Memory B cell (primary cell): Measurements from ENCODE around the gene TACSTD2.
"Not testable (repeated sequence)": the region's sequence is repeated elsewhere in the genome, so short reads cannot be mapped to it uniquely, and the experiment has no call there.

Experiments
- ATAC-seq: fragments of 150-1000 bp; cut with Tn5 transposase; 2 replicates; pipeline ENCODE4 v1.10.0; 2021; ENCODE audit warnings: low read depth, mild to moderate bottlenecking, moderate library complexity
- DNase-seq, 2 donors: peaks; one replicate each; pipeline ENCODE4 v3.0.0; 2022; ENCODE audit warnings: low spot score in 2 of 2
- H3K27ac Mint-ChIP-seq: one replicate; pipeline ENCODE4 v1.8.0; 2022; ENCODE audit warnings: mild to moderate bottlenecking, moderate library complexity, mixed read lengths
- H3K27me3 Mint-ChIP-seq: one replicate; pipeline ENCODE4 v1.8.0; 2022; ENCODE audit warnings: mixed read lengths
- H3K36me3 Mint-ChIP-seq: one replicate; pipeline ENCODE4 v1.8.0; 2022; ENCODE audit warnings: mild to moderate bottlenecking, mixed read lengths
- H3K4me1 Mint-ChIP-seq: one replicate; pipeline ENCODE4 v1.8.0; 2022; ENCODE audit warnings: mixed read lengths
- H3K4me3 Mint-ChIP-seq: one replicate; pipeline ENCODE4 v1.8.0; 2022; ENCODE audit warnings: mild to moderate bottlenecking, moderate library complexity, mixed read lengths
- H3K9me3 Mint-ChIP-seq: one replicate; pipeline ENCODE4 v1.8.0; 2022; ENCODE audit warnings: mixed read lengths

Gene TACSTD2

DNA sequence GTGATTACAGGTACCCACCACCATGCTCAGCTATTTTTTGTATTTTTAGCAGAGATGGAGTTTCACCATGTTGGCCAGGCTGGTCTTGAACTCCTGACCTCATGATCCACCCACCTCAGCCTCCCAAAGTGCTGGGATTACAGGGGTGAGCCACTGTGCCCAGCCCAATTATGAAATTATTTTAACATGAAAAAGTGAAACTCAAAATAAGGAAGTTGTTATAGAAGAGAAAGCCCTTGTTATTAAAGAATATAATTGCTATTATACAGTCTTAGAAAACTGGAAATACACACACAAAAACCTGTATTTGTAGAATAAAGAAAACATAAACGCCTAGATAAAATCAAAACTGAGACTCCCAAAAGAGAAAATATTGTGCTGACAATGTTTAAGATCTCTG, 45.2 kb downstream of the TACSTD2 start:
- H3K27me3 Mint-ChIP-seq, H3K4me3 Mint-ChIP-seq, H3K4me1 Mint-ChIP-seq, DNase-seq, H3K9me3 Mint-ChIP-seq, H3K36me3 Mint-ChIP-seq, H3K27ac Mint-ChIP-seq: not testable (repeated sequence)
- ATAC-seq = peak; percentile 54

DNA sequence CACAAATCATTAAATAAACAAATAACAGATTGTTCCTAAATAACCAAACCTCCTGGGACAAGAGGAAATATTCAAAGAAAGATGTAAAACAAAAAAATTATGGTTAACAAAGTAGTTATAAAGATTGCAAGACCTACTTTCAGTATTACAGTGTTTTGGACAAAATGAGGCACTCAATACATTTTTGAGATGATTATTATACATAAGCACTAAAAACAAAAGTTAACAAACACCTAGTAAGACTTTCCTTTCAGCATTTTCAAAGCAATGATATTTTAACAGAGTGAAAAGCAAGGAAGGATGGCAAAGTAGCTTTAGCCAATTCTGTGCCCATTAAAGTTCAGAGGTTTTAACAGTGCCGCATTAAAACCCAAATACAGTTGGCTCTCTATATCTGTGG, 47.8 kb downstream of the TACSTD2 start:
- Mint-ChIP-seq H3K36me3 (peaks cover 5% of the 10 kb centered on the region), H3K9me3 (no peaks in the 10 kb centered on the region), H3K4me3 (no peak overlapping the region), H3K27me3 (no peaks in the 10 kb centered on the region), H3K27ac (no peak overlapping the region), H3K4me1 (peaks cover 2% of the 10 kb centered on the region)
- ATAC-seq = no peak
- no peak for DNase-seq

DNA sequence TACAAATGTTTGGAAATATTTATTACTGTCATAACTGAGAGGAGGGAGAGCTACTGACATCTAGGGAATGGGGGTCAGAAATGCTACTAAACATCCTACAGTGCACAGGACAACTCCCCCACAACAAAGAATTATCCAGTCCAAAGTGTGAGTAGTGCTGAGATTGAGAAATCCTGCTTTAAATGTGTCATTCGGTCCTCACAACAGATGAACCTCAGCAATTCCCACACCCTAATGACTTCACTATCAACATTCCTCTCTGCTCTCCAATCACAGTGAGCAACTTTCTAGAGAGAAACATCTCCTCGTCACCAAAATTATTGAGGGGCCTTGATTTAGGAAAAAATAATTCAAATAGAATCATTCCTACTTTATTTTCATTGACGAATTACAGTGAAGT, 48.5 kb downstream of the TACSTD2 start:
- no peak for ATAC-seq

More for the DNA sequence above, 48.5 kb downstream of the TACSTD2 start:
- Mint-ChIP-seq H3K4me1 (peaks cover 2% of the 10 kb centered on the region), H3K9me3 (no peaks in the 10 kb centered on the region), H3K27ac (no peak overlapping the region), H3K4me3 (no peak overlapping the region), H3K27me3 (no peaks in the 10 kb centered on the region), H3K36me3 (peaks cover 5% of the 10 kb centered on the region)
- no peak for DNase-seq
